Activated CD4-positive, alpha-beta memory T cell treated with anti-CD3 and anti-CD28 coated beads, Interleukin-2, amount 10 ng/mL, durations not matched to agents 7 days and 5 days (primary cell): Measurements from ENCODE around the gene IST1. TPM values are rescaled to one million over a fixed set of nuclear protein-coding genes. Genes with fewer than 3 reads are reported as not detected.

Experiments used
- CTCF ChIA-PET: fragments of 350-600 bp; sonication (Branson Sonifier 250); formaldehyde crosslinking; loops from one replicate; lab custom pipeline; 2021; ENCODE audit warnings: antibody characterized with exemption, inconsistent platforms; lab: Charles Lee
- POLR2A ChIA-PET: fragments of 350-600 bp; sonication (Branson Sonifier 250); formaldehyde crosslinking; loops from one replicate; lab custom pipeline; 2021; ENCODE audit warnings: antibody characterized with exemption; lab: Charles Lee
- DNase-seq: peaks from one replicate; pipeline ENCODE4 v3.0.0-alpha.2; 2020
- H3K27ac Mint-ChIP-seq: one replicate; pipeline ENCODE4 v1.8.0; 2021; ENCODE audit warnings: mild to moderate bottlenecking, mixed read lengths
- H3K27me3 Mint-ChIP-seq: one replicate; pipeline ENCODE4 v1.8.0; 2021; ENCODE audit warnings: mixed read lengths
- H3K36me3 Mint-ChIP-seq: one replicate; pipeline ENCODE4 v1.8.0; 2021; ENCODE audit warnings: low read depth, mixed read lengths
- H3K4me1 Mint-ChIP-seq: one replicate; pipeline ENCODE4 v1.8.0; 2021; ENCODE audit warnings: mixed read lengths
- H3K4me3 Mint-ChIP-seq: one replicate; pipeline ENCODE4 v1.8.0; 2021; ENCODE audit warnings: mild to moderate bottlenecking, mixed read lengths
- H3K9me3 Mint-ChIP-seq: one replicate; pipeline ENCODE4 v1.8.0; 2021; ENCODE audit warnings: mixed read lengths
- total RNA-seq, 2 experiments: library from RNA; stranded (reverse); gene quantifications; one replicate each; pipeline ENCODE4 v1.2.3, GENCODE V29; 2021

The IST1 gene
- 100 to 1,000 TPM; 227 to 229 TPM for total RNA-seq

DNA sequence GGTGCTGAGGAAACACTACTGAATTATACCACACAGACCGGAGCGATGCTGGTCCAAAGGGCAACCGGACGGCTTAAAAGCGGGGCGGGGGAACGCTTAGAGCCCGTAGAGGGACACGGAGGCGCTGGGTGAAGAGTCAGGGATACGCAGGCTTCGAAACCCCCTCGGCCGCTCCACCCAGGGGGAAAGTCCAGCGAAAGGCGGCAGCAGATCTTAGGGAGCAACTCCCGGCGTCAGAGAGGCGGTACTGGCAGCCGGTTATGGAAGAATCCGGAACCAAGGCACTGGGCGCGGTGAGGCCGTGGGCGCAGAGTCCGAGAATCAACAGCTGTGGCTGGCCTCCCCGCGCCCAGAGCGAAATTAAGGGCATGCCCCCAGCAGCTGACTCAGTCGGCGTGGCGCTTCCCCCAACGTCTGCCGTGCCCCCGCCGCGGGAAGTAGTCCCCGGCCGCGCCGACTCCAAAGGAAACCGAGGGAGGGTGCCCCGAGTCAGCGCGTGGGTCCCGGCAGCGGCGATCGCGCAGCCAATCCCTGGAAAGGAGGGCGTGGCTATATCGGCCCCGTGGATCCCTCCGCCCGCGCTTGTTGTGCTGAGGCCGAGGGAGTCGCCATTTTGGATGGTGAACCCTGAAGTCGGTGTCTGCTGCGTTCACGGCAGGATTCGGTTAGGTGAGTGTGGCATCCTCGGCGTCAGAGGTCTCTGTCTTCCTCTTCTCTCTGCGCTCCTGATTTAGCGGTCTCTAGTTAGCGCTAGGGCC lies at the start of gene IST1:
TSS of gene IST1 (plus strand) at position 611 of the 758 bp plus-strand sequence. CDS start 20,110 bp downstream, outside the sequence.
- Mint-ChIP-seq H3K9me3 (no peaks in the 10 kb centered on the region), H3K36me3 (peaks cover 11% of the 10 kb centered on the region), H3K27ac (peak within 1 kb of the TSS; percentile 97), H3K27me3 (no peaks in the 10 kb centered on the region), H3K4me1 (peaks cover 29% of the 10 kb centered on the region), H3K4me3 (peak within 1 kb of the TSS; percentile 99)
- ChIA-PET POLR2A (interaction anchor here (1.0 to 7.0 kb wide), 15 partner anchors 12 to 198 kb away, joined by 3 to 111 read pairs (median 4); partner anchors contain the start of genes AP1G1, DHX38, TXNL4B and ZNF821), CTCF (interaction anchor here (1.0 to 7.6 kb wide), 6 partner anchors 12 to 330 kb away, joined by 3 to 97 read pairs (median 4); partner anchors contain the start of genes AP1G1 and ZNF821)
- peak; percentile 98 for DNase-seq

GRCh38 chr16:71845639-71846430 lies 49.5 kb upstream of the IST1 start, which contains the start of gene ATXN1L:
Gene ATXN1L (plus strand): TSS chr16:71845976. CDS start chr16:71849741, 3,765 bp downstream.
- H3K27ac Mint-ChIP-seq = peak within 1 kb of the TSS; percentile 93
- H3K27me3 Mint-ChIP-seq = no peaks in the 10 kb centered on the region
- peaks cover 29% of the 10 kb centered on the region for H3K36me3 Mint-ChIP-seq
- peak within 1 kb of the TSS; percentile 91 for H3K4me3 Mint-ChIP-seq
- H3K4me1 Mint-ChIP-seq = peaks cover 53% of the 10 kb centered on the region
- peak; percentile 94 for DNase-seq
- H3K9me3 Mint-ChIP-seq = no peaks in the 10 kb centered on the region
- ChIA-PET CTCF (interaction anchor here (1.0 to 2.0 kb wide), 3 partner anchors 19 to 38 kb away, joined by 3 to 7 read pairs (median 4); partner anchors contain the start of gene ZNF821), POLR2A (interaction anchor here (0.8 to 1.9 kb wide), 17 partner anchors 10 to 71 kb away, joined by 3 to 39 read pairs (median 4); partner anchors contain the start of genes AP1G1, IST1 and ZNF821)

DNA sequence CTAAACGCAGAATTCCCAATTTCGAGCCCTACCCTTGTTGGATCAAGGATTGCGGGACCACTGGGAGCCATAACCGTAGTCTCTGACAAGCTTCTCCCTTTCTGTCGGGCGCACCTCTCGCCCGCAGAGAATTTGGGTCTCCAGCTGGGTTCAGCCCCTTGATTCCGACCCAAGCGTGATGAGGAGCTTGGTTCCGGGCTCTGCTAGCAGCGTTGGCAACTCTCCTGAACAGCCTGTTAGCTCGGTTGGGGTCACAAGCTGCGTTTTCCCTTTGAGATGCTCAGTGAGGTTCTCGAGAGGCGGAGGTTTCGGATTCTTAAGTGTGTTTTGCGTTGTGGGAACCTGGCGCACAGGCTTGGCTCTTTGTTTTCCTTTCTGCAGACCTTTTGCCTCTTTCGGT lies 48.9 kb upstream of the IST1 start:
- peaks cover 32% of the 10 kb centered on the region for H3K36me3 Mint-ChIP-seq
- H3K4me1 Mint-ChIP-seq = peaks cover 53% of the 10 kb centered on the region

GRCh38 chr16:71847096-71847495 lies 48.2 kb upstream of the IST1 start:
- Mint-ChIP-seq H3K9me3 (no peaks in the 10 kb centered on the region), H3K27me3 (no peaks in the 10 kb centered on the region), H3K4me1 (peaks cover 56% of the 10 kb centered on the region), H3K36me3 (peaks cover 38% of the 10 kb centered on the region), H3K4me3 (peak overlapping the region; percentile 91), H3K27ac (peak overlapping the region; percentile 93)
- no peak for DNase-seq
- ChIA-PET POLR2A (interaction anchor here (0.8 to 1.8 kb wide), 13 partner anchors 9 to 73 kb away, joined by 3 to 39 read pairs (median 4); partner anchors contain the start of genes AP1G1, IST1 and ZNF821), CTCF (interaction anchor here (0.7 to 2.0 kb wide), 3 partner anchors 34 to 282 kb away, joined by 3 to 7 read pairs (median 4); partner anchors contain the start of gene ZNF821)

More for the DNA sequence above, 48.9 kb upstream of the IST1 start:
- DNase-seq = peak; percentile 31
- peak overlapping the region; percentile 93 for H3K27ac Mint-ChIP-seq
- H3K4me3 Mint-ChIP-seq = peak overlapping the region; percentile 91
- H3K9me3 Mint-ChIP-seq = no peaks in the 10 kb centered on the region
- H3K27me3 Mint-ChIP-seq = no peaks in the 10 kb centered on the region
- ChIA-PET POLR2A (interaction anchor here (0.8 to 1.8 kb wide), 13 partner anchors 9 to 72 kb away, joined by 3 to 39 read pairs (median 4); partner anchors contain the start of genes AP1G1, IST1 and ZNF821), CTCF (interaction anchor here (0.6 to 2.0 kb wide), 5 partner anchors 18 to 281 kb away, joined by 3 to 7 read pairs (median 3); partner anchors contain the start of gene ZNF821)

DNA sequence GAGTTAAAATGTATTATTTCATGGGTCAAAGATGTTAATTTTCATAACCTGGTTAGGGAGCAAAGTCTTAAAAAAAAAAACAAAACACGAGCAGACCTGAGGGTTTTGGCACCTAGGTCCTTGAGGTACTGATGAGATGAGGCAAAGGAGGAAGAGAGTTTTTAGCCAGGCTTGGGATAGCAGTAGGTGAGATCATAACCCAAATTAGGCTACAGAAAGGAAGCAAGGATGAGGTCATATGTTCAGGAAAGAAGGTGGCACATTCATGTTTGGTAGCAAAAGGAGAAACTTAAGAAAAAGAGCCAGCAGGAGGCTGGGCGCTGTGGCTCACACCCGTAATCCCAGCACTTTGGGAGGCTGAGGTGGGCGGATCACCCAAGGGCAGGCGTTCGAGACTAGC lies 46.7 kb upstream of the IST1 start:
- ChIA-PET CTCF (interaction anchor here (1.5 kb wide), 1 partner anchor 33 kb away, joined by 6 read pairs; no protein-coding TSS in a partner anchor), POLR2A (interaction anchor here (1.4 to 1.7 kb wide), 2 partner anchors 34 to 47 kb away, joined by 3 to 6 read pairs; no protein-coding TSS in a partner anchor)
- H3K27ac Mint-ChIP-seq = no peak overlapping the region
- H3K36me3 Mint-ChIP-seq = peaks cover 44% of the 10 kb centered on the region
- H3K9me3 Mint-ChIP-seq = no peaks in the 10 kb centered on the region
- H3K4me1 Mint-ChIP-seq = peaks cover 59% of the 10 kb centered on the region
- no peaks in the 10 kb centered on the region for H3K27me3 Mint-ChIP-seq
- DNase-seq = no peak
- no peak overlapping the region for H3K4me3 Mint-ChIP-seq

DNA sequence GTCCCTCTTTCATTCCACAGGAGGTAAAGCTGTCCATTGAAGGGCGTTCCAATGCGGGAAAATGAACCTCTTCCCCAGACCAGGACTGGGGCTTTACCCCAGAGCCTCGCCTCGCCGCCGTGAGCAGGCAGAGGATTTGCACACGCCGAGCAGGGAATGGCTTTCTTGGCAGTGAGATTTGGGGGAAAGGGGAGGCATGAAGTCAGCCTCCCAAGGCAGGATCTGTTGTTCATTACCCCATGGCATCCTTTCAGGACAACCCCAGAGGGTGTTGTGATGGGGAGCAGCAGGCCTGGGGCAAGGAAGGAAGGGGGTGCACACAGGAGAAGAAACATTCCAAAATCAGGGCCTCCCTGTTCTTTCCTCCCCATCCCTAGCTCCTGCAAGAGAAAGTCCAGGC lies 43.6 kb upstream of the IST1 start:
- Mint-ChIP-seq H3K27me3 (no peaks in the 10 kb centered on the region), H3K4me1 (peaks cover 68% of the 10 kb centered on the region), H3K4me3 (no peak overlapping the region), H3K27ac (no peak overlapping the region), H3K9me3 (no peaks in the 10 kb centered on the region), H3K36me3 (peaks cover 66% of the 10 kb centered on the region)
- DNase-seq = no peak
- CTCF ChIA-PET = interaction anchor here (1.4 to 1.7 kb wide), 3 partner anchors 26 to 110 kb away, joined by 3 to 5 read pairs (median 4); no protein-coding TSS in a partner anchor
- POLR2A ChIA-PET = interaction anchor here (1.0 kb wide), 1 partner anchor 19 kb away, joined by 3 read pairs; no protein-coding TSS in a partner anchor

- Mint-ChIP-seq H3K27ac (no peak overlapping the region), H3K27me3 (no peaks in the 10 kb centered on the region), H3K4me1 (peaks cover 66% of the 10 kb centered on the region), H3K4me3 (no peak overlapping the region), H3K9me3 (no peaks in the 10 kb centered on the region), H3K36me3 (peaks cover 67% of the 10 kb centered on the region)
- ChIA-PET POLR2A (interaction anchor here (1.0 kb wide), 1 partner anchor 19 kb away, joined by 3 read pairs; no protein-coding TSS in a partner anchor), CTCF (interaction anchor here (1.4 to 1.7 kb wide), 3 partner anchors 26 to 109 kb away, joined by 3 to 5 read pairs (median 4); no protein-coding TSS in a partner anchor)
- DNase-seq = no peak
These were observed 43.2 kb upstream of the IST1 start for GRCh38 chr16:71852158-71852557.

DNA sequence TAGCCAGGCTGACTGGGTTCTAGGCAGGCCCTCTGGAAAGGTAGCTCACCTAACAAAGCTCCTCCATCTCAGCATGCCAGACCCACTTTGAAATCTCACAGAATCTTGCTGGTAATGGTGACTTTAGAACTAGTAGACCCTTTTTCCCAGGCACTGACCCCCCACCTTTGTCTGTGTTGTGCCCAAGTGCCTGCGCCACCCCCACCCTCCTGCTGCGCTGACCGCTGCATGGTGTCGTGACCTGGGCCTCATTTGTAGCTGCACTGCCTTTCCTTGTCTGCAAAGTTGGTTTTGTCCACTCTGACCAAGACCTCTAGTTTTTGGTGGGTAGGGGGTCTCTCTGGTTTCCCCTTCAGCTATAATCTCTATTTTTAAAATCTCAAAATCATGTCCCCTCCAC lies 42.8 kb upstream of the IST1 start:
- Mint-ChIP-seq H3K36me3 (peaks cover 69% of the 10 kb centered on the region), H3K27ac (no peak overlapping the region), H3K27me3 (no peaks in the 10 kb centered on the region), H3K4me1 (peaks cover 65% of the 10 kb centered on the region), H3K9me3 (no peaks in the 10 kb centered on the region), H3K4me3 (no peak overlapping the region)
- POLR2A ChIA-PET = interaction anchor here (1.0 kb wide), 1 partner anchor 18 kb away, joined by 3 read pairs; no protein-coding TSS in a partner anchor
- CTCF ChIA-PET = interaction anchor here (1.4 to 1.7 kb wide), 3 partner anchors 26 to 109 kb away, joined by 3 to 5 read pairs (median 4); no protein-coding TSS in a partner anchor
- DNase-seq = no peak

GRCh38 chr16:71853413-71853812 lies 41.9 kb upstream of the IST1 start:
- no peak for DNase-seq
- no peaks in the 10 kb centered on the region for H3K9me3 Mint-ChIP-seq
- ChIA-PET CTCF (interaction anchor here (1.4 kb wide), 1 partner anchor 25 kb away, joined by 3 read pairs; no protein-coding TSS in a partner anchor), POLR2A (no interaction called here)
- no peaks in the 10 kb centered on the region for H3K27me3 Mint-ChIP-seq
- peaks cover 62% of the 10 kb centered on the region for H3K36me3 Mint-ChIP-seq
- peaks cover 57% of the 10 kb centered on the region for H3K4me1 Mint-ChIP-seq
- no peak overlapping the region for H3K4me3 Mint-ChIP-seq
- no peak overlapping the region for H3K27ac Mint-ChIP-seq

- POLR2A ChIA-PET = interaction anchor here (1.3 kb wide), 1 partner anchor 12 kb away, joined by 3 read pairs; no protein-coding TSS in a partner anchor
- Mint-ChIP-seq H3K9me3 (no peaks in the 10 kb centered on the region), H3K27ac (no peak overlapping the region), H3K27me3 (no peaks in the 10 kb centered on the region), H3K4me3 (no peak overlapping the region), H3K4me1 (peaks cover 53% of the 10 kb centered on the region), H3K36me3 (peaks cover 62% of the 10 kb centered on the region)
- CTCF ChIA-PET = no interaction called here
- DNase-seq = no peak
These were observed 40.9 kb upstream of the IST1 start for GRCh38 chr16:71854369-71854948.

GRCh38 chr16:71855937-71856662 lies 39.2 kb upstream of the IST1 start:
- peak; percentile 34 for DNase-seq
- Mint-ChIP-seq H3K27ac (peak overlapping the region; percentile 86), H3K4me1 (peaks cover 53% of the 10 kb centered on the region), H3K27me3 (no peaks in the 10 kb centered on the region), H3K4me3 (peak overlapping the region; percentile 9), H3K36me3 (peaks cover 53% of the 10 kb centered on the region), H3K9me3 (no peaks in the 10 kb centered on the region)
- CTCF ChIA-PET = interaction anchor here (2.0 kb wide), 1 partner anchor 27 kb away, joined by 7 read pairs; the partner anchor contains the start of gene ZNF821
- POLR2A ChIA-PET = interaction anchor here (0.8 to 1.6 kb wide), 5 partner anchors 10 to 39 kb away, joined by 3 to 5 read pairs (median 4); partner anchors contain the start of gene IST1
